ENCODE data around the gene METRN. TPM values are rescaled to one million over a fixed set of nuclear protein-coding genes. Genes with fewer than 3 reads are reported as not detected.

METRN gene
- total and polyA plus RNA-seq, 2 of the 4 experiments (the other 2 are of a cell fraction): 6.1 to 48.2 TPM

DNA sequence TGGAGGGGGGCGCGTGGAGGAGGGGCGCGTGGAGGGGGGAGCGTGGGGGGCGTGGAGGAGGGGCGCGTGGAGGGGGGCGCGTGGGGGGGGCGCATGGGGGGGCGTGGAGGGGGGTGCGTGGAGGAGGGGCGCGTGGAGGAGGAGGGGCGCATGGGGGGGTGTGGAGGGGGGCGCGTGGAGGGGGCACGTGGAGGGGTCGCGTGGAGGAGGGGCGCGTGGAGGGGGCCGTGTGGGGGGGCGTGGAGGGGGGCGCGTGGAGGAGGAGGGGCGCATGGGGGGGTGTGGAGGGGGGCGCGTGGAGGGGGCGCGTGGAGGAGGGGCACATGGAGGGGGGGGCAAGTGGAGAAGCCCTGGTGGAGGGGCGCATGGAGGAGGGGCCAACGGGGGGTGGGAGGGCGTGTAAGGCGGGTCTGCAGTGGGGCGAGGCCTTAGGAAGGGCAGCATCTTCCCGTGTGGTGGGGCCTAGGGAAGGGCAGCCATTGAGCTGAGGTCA, 52.9 kb downstream of the METRN start:
- H3K14ac ChIP-seq (replicated peaks; ENCODE audit: low read depth, low read length): no peak overlapping the region
- no peak overlapping the region for H2AFZ ChIP-seq (replicated peaks; ENCODE audit: low read length, poor library complexity)
- no peak overlapping the region for H2AK5ac ChIP-seq (ENCODE audit: low read depth, low read length)
- H3K23ac ChIP-seq (ENCODE audit: low read depth, low read length): no peak overlapping the region
- H4K20me1 ChIP-seq (ENCODE audit: insufficient read depth, low read length): no peaks in the 10 kb centered on the region
- no peak overlapping the region for H3K4ac ChIP-seq (ENCODE audit: low read depth, low read length)
- in situ Hi-C loops (cut with MboI; ENCODE audit: low sequenced_read_pairs): no loop called here
- no peak overlapping the region for H3K18ac ChIP-seq (ENCODE audit: low read depth, low read length)
- no peaks in the 10 kb centered on the region for H3K9me3 ChIP-seq (ENCODE audit: control insufficient read depth, insufficient read depth, low read length)
- H4K8ac ChIP-seq (ENCODE audit: low read depth in 2 of 2, low read length in 2 of 2): no peak overlapping the region
- H3K27ac ChIP-seq (ENCODE audit: insufficient read depth, low read length): no peak overlapping the region
- ATAC-seq (ENCODE audit: low read depth): no peak
- H3K4me3 ChIP-seq (ENCODE audit: insufficient read depth, low read depth, low read length): no peak overlapping the region
- no peak for DNase-seq
- H4K91ac ChIP-seq (ENCODE audit: insufficient read depth, low read depth, low read length): no peak overlapping the region
- WGBS, 2 experiments (ENCODE audit: extremely low coverage in 2 of 2, insufficient read length in 1 of 2): 67% methylated on average over 4 of the region's 38 CpGs; no CpG with 5 or more reads in 1 of the 2 experiments
- no peak overlapping the region for H2BK15ac ChIP-seq (ENCODE audit: low read depth, low read length)
- H2AK9ac ChIP-seq (replicated peaks; ENCODE audit: low read depth, low read length, poor library complexity): no peak overlapping the region
- no peak overlapping the region for H2BK120ac ChIP-seq (ENCODE audit: low read depth, low read length)
- no peaks in the 10 kb centered on the region for H3K36me3 ChIP-seq (ENCODE audit: control insufficient read depth, insufficient read depth, low read length)
- no peak overlapping the region for H3K4me2 ChIP-seq (ENCODE audit: low read depth, low read length)
- CTCF ChIA-PET: no interaction called here
- intact Hi-C loops (cut with micrococcal nuclease): no loop called here
- H3K9ac ChIP-seq (ENCODE audit: low read depth, low read length): no peak overlapping the region
- no peaks in the 10 kb centered on the region for H3K79me1 ChIP-seq (ENCODE audit: low read depth in 1 of 2, low read length in 2 of 2)
- BruUV-seq (replicated peaks): no TSS peak
- no peak overlapping the region for H2BK20ac ChIP-seq (ENCODE audit: low read depth, low read length)
- H3K56ac ChIP-seq (ENCODE audit: extremely low read depth, insufficient read depth, low read length): no peak overlapping the region
- TF ChIP-seq CEBPB (IDR thresholded peaks at IDR 0.05; ENCODE audit: low read depth, low read length) (no peak), SMC3 (IDR thresholded peaks at IDR 0.05; ENCODE audit: low read depth, low read length) (no peak), RAD21 (IDR thresholded peaks at IDR 0.05; ENCODE audit: low read length) (no peak), FOS (IDR thresholded peaks at IDR 0.05; ENCODE audit: low read depth, low read length) (no peak), MAFK (IDR thresholded peaks at IDR 0.05; ENCODE audit: low read depth, low read length) (no peak), MXI1 (IDR thresholded peaks at IDR 0.05; ENCODE audit: borderline replicate concordance, low read depth, low read length) (no peak), POLR2A (IDR thresholded peaks at IDR 0.05; ENCODE audit: low read depth, low read length) (no peak), MAZ (IDR thresholded peaks at IDR 0.05; ENCODE audit: borderline replicate concordance, low read depth, low read length) (no peak), ELK1 (IDR thresholded peaks at IDR 0.05; ENCODE audit: borderline replicate concordance, low read depth, low read length) (no peak), NFE2L2 (IDR thresholded peaks at IDR 0.05; ENCODE audit: low read depth, low read length) (no peak)
- H2BK5ac ChIP-seq (ENCODE audit: low read depth, low read length, poor library complexity, severe bottlenecking): no peak overlapping the region
- no peaks in the 10 kb centered on the region for H3K9me1 ChIP-seq (ENCODE audit: insufficient read depth, low read length)
- no peaks in the 10 kb centered on the region for H3K4me1 ChIP-seq (ENCODE audit: control insufficient read depth, insufficient read depth, low read length)
- H3K27me3 ChIP-seq (ENCODE audit: control insufficient read depth, insufficient read depth, low read length): no peaks in the 10 kb centered on the region
- no peak overlapping the region for H4K5ac ChIP-seq (ENCODE audit: low read depth, low read length)
- dilution Hi-C loops (cut with HindIII; ENCODE audit: low sequenced_read_pairs, unreplicated experiment): no loop called here
- POLR2A ChIA-PET (ENCODE audit: unreplicated experiment): no interaction called here
